ENCODE measurements around the gene MYPOP.

- TF ChIP-seq CTCF (IDR thresholded peaks at IDR 0.05; ENCODE audit: low read depth, low read length, poor library complexity, severe bottlenecking) = no peak
- no peak for TF ChIP-seq EZH2phosphoT487 (IDR thresholded peaks at IDR 0.05; ENCODE audit: borderline replicate concordance, low read length)
Observed at GRCh38 chr19:45901432-45901911, 941 bp downstream of the MYPOP start.

Data from DOHH2 (cell line).